Activated CD4-positive, alpha-beta T cell treated with anti-CD3 and anti-CD28 coated beads, Interleukin-2, Interleukin-4, amounts not matched to agents 100 ng/mL and 50 ng/mL, durations not matched to agents 16 hours and 8 hours (primary cell): ENCODE measurements around the gene MFAP2.

Experiments used
- DNase-seq: peaks from one replicate; pipeline ENCODE4 v3.0.0-alpha.2; 2020; ENCODE audit warnings: low spot score

The MFAP2 gene

DNA sequence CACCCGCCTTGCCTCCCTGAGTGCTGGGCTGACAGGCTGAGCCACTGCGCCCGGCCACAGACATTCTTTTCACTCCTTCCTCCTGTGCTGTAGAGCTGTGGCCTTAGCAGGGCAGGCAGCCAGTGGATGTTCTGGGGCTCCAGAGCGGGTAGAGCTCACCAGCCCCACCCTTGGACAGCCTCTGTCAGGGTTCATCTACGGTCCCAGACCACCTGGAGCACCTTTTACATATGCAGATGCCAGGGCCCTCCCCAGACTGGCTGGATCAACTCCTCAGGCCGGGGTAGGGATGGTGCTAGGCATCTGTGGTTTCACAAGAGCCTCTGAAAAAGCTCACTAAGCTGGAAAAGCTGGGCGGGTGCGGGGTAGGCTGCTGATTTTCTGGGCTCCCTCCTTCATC is 26.7 kb upstream of the MFAP2 start:
- DNase-seq: no peak

DNA sequence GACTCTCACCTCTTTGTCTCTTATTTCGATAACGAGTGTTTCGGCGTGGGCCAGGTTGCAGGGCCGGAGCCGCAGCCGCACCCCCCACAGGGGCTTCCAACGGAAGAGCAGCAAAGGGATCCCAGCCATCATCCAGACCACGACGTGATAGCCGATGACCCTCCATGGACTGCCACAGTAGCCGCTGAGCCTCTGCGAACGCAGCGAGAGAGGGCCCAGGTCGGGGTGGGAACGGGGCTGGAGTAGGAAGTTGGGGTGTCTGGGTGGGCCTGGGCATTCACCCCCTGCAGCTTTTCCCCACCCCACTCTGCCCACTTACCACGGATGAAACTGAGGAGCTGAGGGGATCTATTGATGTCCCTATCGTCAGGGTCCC is 24.9 kb upstream of the MFAP2 start:
- no peak for DNase-seq

DNA sequence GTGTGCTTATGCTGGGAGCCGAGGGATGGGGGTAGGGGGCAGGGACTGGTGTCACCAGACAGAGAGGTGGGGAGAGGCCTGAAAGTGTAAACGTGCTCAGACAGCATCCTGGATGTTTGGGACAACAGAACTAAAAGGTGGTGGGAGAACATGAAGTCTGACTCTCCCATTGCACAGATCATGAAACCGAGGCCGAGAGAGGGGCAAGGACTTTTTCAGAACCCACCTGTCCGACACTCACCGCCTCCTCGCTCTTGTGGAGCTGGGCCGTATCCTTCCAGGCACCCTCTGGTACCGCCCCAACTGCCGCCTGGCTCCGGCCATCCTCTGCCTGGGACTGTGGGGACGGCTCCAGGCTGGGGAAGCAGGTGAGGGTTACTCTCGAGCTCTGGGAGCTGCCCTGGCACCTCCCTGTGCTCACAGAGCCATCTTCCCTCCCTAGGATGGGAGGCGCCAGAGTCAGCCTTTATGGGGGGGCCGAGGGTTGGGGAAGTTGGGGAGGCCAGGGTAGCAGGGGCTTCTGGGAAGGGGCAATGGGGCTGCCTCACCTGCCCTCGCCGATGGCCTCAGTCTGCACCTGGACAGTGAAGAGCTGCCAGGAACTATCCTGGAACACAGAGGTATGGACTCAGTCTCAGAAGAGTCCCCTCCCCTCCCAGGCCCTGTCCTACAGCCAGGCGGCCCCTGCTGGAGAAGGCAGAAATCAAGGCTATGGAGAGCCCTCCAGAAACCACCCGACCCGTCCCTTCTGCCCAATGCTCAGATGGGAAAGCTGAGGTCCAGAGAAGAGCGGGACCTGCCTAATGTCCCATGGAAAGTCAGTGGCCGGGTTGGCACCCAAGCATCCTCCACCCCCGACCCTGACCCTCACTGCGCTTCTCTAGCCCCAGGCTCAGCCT is 24.3 kb upstream of the MFAP2 start:
- no peak for DNase-seq

DNA sequence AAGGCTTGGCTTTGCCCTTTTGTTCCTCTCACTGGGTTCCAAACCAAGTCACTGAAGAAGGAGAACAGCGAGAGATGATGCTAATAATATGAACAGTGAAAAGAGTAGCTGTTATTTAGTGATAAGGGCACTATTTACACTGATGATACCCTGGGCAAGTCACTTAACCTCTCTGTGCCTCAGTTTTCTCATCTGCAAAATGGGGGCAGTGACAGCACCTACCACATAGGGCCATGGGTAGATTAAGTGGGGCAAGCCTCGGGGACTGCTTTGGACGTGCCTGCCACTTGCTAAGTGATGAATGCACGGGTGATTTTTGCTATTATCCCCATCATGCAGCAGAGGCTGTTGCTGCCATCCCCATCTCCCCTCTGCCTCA is 22.1 kb upstream of the MFAP2 start:
- DNase-seq: no peak

DNA sequence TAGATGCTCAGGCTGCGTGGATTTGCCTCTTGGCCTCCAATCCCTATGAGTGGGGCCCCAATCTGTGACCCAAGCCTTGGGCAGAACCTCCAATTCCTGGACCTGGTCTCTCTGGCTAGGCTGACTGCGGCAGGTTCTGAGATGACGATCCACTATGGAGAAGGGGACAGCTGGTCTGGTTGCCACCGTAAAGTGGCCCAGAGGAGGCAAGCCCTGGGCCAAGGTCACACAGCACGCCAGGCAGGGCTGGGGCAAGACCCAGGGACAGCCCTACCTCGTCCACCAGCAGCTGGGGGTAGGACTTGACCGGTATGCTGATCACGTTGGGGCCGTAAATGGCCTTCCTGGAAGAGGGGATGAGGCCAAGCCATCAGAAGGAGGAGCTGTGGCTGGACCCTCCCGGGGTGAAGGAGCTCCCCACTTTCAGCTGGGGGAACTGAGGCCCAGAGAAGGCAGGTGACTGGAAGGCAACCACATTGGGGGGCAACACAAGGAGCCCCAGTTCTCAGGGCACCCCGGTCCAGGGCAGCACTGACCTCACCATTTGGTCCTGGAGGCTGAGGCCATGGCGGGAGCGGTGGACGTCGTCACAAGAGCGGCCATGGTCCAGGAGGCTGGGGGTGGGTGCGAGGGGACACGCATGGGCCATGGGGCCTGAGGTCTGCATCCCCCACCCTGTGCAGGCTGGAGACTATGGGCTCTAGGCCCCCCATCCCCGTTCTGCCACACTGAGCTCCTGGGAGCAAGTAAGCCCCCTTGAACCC is 21.5 kb upstream of the MFAP2 start:
- DNase-seq: no peak

DNA sequence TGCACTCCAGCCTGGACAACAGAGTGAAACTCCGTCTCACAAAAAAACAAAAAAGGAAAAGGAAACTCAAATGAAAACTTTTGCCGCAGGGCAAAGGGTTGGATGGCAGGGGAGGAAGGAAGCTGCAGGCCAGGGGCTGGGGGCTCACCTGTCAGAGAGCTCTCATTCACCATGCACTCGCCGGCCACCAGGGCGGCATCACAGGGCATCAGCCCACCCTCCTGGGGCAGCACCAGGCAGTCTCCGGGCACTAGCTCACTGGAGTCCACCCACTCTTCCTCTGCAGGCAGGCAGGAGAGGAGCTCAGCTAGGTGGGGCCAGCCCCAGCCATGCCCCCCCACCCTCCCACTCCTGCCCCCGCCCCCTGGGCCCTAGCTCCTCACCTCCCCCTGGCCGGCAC is 19.4 kb upstream of the MFAP2 start:
- no peak for DNase-seq

DNA sequence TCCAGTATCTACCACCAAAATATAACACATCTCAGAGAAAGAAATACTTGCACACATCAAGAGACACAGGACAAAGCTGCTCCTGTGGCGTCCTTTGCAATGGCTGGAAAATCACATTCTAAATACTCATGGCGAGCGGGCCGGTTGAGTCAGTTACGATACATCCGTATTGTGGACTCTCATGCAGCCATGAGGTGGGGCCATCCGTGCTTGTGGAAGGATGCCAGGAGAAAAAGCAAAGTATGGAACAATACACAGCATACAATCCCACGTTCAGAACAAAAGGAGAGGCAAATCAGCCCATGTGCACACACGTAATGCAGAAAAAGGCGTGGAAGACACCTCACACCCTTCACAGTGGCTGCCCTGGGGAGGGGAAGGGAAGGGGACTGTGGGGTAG is 18.2 kb upstream of the MFAP2 start:
- DNase-seq: no peak

DNA sequence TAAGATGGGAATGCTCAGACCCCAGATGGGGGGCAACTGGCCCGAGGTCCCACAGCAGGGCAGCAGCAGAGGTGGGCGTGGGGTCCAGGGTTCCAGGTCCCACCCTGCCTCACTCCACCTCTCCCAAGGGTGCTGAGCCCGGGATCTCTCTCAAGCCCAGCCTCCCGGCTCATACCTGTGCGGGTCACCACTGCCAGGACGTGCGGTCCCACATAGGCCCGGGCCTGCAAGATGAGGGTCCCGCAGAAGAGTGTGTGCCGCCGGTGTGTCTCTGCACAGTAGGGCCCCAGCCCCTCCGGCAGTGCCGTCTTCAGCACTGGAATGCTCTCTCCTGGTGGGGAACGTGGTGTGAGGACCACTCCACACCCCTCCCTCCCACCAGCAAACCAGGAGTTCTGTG is 16.4 kb upstream of the MFAP2 start:
- no peak for DNase-seq

DNA sequence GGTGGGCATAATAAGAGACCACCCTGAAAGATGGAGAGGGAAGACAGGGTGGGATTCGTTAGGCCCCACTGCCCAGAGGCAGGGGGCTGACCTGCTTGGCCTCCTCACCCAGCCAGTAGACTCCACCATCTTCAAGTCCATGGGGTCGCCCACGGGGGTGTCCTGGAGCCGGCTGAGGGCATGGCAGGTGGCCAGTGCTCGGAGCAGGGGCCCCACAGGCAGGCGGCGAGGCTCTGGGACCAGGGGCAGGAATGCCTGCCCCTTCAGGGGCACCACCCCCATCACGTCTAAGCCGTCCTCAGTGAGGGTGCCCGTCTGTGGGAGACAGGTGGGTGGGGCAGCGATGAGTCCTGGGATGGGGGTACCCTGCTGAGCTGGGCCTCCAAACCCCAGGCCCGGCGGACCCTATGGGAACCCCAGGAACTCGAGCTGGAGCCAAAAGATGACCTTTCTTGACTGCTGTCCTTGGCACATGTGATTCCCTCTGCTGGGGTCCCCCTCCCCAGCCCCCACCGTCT is 13.2 kb upstream of the MFAP2 start:
- no peak for DNase-seq

DNA sequence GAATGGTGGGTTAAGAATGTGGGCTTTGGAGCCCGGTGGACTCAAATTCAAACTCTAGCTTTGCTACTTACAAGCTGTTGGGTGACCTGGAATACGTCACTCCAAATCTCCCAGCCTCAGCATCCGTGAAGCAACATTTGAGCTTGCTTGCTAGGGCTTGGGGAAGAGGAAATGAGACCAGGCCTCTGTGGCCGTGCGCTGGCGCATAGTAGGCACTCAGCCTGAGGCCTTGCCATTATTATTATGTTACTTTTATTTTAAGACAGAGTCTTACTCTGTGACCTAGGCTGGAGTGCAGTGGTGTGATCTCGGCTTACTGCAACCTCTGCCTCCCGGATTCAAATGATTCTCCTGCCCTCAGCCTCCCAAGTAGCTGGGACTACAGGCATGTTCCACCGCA is 12.3 kb upstream of the MFAP2 start:
- no peak for DNase-seq

DNA sequence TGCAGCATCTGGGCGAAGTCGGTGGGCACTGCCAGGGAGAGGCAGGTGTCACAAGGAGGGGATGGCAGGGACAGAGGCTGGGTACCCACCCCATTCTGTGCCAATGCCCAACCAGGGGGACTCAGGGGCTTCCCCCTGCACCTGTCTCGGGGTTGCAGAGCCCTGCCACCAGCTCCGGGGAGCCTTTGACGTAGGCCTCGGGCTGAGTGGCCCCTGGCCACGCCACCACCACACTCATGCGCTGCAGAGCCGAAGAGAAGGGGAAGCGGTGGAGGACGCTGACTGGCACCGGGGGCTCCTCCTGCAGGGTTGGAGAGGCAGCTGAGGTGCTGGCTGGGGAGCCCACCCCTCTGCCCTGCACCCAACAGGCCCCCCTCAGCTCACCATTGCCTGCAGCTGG is 11.7 kb upstream of the MFAP2 start:
- no peak for DNase-seq

DNA sequence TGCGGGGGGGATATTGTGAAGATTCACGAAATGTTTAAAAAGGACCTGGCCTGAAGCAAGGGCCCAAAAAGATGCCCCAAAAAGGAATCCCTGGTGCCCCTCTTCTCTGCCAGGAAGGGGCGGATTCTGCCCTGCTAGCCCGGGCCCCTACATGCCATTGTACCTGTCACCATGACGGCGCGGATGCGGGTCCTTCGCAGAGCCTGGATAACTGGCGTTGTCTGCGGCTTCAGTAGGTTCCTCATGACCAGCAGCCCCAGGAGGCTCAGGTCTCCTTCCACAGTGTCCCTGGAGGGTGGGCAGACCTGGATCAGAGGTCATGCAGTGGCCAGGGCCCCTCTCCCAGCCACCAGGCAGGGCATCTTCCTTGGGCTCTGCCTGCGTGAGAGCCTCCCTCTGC is 11.2 kb upstream of the MFAP2 start:
- DNase-seq: no peak

DNA sequence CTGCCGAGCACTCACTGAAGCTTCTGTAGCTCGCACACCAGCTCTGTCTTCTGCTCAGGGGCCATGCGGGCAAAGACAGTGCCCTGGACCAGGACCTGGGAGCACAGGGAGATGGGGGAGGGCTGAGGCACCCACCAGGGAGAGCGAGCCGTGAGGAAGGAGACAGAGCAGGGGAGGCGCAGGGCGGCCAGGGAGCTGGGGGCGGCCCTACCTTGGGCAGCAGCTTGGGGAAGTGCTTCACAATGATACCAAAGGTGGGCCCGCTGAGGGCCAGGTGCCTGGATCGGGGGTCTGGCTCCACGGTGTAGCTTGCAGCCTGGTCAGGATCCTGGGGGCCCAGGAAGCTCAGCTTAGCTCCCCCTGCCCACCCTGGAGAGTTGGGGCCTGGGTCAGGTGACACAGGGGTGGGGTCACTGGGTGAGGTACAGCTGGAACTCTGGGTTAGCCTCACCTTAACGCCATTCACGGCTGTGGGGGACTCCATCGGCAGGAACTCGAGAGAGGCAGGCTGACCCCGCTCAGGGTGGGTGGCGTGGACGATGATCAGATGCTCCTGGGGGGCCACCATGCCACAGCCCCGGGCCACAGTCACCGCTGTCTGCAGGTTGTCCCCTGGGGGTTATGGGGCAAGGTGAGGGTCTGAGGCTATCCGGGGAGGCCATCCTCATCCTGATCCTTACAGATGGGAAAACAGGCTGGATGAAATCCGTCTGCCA is 9.4 kb upstream of the MFAP2 start:
- DNase-seq: no peak

DNA sequence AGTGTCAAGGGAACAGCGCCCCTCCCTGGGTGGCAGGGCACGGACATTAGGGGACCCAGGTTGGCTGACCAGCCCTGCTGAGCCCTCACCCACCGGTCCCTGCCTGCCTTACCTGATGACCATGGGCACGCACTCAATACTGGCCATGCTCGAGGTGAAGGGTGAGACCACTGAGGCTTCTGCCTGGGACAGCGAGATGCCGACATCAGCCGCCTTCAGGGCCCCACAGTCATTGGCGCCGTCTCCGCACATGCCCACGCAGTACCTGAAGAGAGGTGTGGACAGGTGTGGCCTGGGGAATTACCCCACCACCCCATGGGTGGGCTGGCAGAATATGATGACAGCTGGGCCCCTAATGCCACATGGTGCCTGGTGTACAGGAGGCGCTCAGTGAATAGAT is 7.8 kb upstream of the MFAP2 start:
- DNase-seq: no peak

DNA sequence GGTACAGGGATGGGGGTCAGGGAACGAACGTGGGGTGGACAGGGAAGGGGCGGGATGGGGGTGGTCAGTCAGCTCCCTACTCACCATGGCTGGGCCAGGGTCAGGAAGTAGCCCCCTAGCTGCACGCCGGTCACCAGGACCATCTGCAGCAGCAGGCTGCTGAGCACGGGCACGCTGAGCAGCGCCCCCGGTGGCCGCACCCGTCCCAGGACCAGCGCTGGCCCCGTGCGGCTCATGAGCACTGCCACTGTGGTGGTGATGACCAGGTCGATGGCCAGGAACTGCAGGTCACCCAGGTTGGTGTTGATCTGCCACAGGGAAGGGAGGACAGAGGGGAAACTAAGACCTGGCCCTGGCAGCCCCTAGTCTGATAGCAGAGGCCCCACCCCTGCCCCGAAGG is 6.5 kb upstream of the MFAP2 start:
- DNase-seq: no peak

DNA sequence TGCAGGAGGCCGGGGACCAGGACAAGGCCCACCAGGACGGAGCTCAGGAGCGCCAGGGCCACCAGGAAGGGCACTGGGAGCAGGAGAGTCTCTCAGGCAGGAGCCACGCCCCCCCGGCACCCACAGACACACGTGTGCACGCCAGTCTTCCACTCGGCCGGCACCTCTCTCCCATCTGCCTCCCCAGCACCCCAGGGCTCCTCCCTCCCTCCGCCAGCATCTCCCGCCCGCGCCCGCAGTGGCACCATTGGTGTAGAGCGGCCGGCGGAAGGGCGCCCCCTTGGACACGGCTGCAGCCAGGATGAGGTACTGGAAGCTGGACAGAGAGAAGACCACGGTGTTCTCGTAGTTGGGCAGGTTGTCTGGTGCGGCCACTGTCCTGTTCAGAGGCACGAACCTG is 6.1 kb upstream of the MFAP2 start:
- DNase-seq: no peak

DNA sequence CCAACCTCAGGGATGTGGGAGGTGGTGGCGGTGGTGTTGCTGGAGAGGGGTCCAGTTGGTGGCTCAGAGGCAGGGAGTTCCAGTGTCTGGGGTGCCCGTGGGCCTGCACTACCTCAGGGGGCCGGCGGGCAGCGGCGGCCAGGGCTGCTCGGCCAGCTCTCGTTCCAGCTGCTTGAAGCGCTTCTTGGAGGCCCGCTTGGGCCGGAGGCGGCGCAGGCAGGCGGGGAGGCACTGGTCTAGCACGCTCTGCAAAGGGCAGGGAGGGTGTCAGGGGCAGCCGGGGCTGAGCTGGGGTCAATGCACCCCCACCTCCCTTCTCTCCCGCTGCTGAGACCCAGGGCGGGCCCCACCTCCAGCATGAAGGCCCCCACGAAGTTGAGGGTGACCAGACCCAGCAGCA is 5.7 kb upstream of the MFAP2 start:
- DNase-seq: no peak

DNA sequence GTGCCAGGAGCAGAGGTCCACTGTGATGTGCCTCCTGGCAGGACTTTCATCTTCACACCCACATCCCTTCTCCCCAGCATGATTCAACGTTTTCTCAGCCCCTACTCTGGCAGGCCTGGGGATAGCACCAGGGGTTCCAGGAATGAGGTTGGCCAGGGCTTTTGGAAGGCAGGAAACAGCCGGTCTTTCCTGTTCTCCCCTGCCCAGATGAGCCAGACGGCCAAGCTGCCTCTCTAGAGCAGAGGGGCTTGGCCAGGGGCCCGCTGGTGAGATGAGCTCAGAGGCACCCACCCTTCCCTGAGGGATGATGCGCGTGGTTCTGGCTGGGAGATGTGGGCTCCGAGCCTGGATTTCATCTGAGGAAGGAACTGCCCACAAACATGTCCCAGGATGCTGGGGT is 4.3 kb upstream of the MFAP2 start:
- no peak for DNase-seq

DNA sequence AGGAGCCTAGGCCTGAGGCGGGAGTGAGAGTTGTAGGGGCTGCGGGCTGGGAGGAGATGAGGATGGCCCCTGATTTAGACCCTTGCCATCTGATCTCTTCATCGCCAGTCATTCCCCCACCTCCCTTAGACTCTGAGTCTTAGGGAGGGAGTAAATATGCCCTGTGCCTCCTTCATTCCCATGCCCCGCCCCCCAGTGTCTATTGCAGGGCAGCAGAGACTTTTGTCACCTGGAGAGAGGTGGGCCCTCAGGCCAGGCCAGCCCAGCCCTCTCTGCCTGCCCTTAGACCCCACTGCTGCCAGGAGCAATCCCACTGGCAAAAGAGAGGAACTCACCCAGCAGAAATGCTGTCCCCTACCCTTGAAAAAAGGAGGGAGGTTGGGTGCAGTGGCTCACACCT is 3.2 kb upstream of the MFAP2 start:
- DNase-seq: no peak

DNA sequence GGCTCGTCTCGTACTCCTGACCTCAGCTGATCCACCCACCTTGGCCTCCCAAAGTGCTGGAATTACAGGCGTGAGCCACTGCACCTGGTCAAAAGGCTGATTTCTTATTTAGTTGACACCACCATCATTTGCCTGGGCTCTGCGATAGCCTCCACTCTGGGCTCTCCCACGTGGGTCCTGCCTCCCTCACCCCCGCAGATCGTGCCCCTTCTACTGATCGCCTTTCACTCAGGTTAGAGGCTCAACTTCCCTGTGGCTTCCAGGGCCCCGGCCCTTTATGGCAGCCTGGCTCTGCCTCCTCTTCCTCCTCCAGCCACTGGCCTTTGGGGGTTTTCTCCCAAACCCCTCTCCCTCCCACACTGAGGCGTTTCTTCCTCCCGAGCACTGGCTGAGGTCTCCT is 2.5 kb upstream of the MFAP2 start:
- no peak for DNase-seq

DNA sequence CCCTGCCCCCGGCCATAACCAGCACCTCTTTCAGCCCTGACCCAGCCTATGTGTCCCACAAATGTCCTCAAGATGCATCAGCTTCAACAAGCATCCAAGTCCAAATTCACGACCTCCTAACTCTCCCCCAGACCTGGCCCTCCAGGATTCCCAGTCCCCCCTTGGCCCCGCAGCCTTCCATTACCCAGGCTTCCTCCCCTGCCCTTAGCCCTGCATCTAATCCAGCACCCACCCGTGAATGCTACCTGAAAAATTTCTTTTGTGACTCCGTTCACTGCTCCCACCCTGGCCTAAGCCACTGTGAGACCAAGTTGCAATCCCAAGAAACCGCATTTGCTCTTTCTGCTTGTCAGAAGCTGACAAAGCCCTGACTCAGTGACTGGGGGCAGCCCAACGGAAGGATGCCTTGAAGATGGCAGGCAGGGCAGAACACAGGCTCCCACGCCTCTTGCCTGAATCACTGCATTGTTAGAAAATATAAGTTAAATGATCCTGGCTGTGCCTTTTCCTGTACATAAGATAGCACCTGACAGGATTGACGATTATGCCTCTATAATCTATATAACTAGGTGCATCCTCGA is 939 bp upstream of the MFAP2 start:
- no peak for DNase-seq
